ENCODE measurements around the gene TDRD3.
A peak's percentile ranks its signal among the peaks of the same experiment; 100 is the strongest.
"Not testable (repeated sequence)": the region's sequence is repeated elsewhere in the genome, so short reads cannot be mapped to it uniquely, and the experiment has no call there.

TDRD3 gene

DNA sequence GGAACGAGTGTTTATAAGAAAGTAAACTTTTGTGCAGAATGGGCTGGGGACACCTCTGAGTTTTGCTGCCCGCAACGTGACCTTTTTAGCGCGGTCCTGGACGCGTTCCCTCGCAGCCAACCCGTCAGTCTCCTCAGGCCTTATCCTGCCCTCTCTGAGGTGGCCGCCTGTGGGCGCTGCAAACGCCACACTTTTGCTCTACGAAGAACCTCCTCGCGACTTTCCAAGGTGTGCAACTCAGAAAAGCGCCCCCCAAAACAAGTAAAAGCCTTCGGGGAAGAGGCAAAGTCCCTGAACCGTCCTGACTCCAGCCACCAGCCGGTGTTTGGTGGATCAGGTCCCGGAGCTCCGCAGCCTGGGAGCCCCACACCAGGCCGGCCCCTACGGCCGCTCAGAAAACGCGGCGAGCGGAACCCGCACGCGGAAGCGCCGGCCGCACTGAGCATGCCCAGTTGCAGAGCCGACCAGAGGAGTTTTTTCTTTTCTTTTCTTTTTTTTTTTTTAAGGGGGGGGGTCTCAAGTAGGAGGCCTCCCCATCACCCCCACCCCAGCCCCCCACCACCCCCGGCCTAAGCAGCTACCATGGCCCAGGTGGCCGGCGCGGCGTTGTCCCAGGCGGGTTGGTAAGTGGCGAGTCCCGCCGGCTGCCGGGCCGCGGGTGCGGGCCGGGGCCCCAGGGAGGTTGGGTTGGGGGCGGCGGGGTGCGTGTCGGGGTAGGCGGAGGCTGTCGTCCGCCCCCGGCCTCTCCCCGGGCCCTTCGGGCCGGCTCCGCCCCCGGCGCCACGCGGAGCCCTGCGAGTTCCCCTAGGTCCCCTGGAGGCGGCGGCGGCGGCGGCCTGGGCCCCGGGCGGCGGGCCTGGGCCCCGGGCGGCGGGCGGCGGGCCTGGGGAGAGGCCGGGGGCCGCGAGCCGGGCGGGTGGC lies at the start of gene TDRD3:
Gene TDRD3, plus strand, starts transcription at position 438 of the 921 bp plus-strand sequence. Its CDS starts 145 bp downstream, at position 583.
- DNase-seq (ENCODE audit: low read depth): peak; percentile 77

DNA sequence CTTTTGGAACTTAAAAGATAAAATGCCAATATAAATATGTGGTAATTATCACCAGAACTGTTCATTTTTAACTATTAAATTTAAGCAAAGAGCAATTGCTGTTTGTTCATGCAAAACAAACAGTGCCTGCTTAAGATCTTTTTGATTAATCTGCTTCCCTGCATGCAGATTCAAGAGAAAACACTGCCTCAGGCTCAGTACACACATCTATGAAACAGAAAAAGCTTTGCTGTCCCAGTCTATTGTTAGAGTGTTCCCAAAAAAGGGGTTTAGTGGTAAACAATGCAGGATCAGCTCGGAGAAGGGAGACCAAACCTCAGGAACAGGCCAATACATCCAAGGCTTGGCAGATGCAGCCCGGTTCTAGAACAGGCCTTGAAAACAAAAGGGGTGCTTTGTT lies 49.3 kb upstream of the TDRD3 start:
- no peak for DNase-seq (ENCODE audit: low read depth)

- no peak for DNase-seq (ENCODE audit: low read depth)
Observed at GRCh38 chr13:60348097-60348496, 48.9 kb upstream of the TDRD3 start.

GRCh38 chr13:60351326-60351725 lies 45.7 kb upstream of the TDRD3 start:
- peak; percentile 25 for DNase-seq (ENCODE audit: low read depth)

DNA sequence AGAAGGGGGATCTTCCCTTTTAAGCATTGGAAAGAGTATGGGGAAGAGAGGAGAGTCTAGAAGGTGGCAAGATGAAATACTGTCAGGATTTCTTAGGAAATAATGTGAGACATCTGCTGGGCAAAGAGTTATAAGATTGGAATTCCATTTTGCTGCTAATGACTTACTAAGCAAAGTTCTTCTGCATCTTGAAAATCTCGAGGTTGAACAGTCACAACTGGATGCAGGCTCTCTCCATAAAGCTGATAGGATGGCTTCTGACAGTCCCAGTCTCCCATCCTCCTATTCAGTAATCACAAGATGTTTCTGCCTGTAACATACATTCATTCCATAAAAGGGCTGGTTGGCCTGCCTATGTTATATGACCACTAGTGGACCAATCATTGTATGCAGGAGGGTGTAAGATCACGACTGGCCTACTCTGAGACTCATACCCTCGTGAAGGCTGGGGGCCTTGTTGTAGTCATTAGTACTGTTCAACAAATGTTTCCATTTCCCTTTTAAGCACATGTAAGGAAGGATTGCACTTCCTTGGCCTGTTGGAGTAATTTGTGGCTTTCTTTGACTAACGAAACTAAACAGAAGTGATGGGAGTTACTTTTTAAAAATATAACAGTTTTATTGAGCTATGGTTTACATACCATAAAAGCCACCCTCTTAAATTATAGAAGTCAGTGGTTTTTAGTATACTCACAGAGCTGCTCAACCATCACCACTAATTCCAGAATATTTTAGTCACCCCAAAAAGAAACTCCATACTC lies 45.0 kb upstream of the TDRD3 start:
- DNase-seq (ENCODE audit: low read depth): no peak

- DNase-seq (ENCODE audit: low read depth): no peak
Observed at GRCh38 chr13:60352644-60353043, 44.4 kb upstream of the TDRD3 start.

- no peak for DNase-seq (ENCODE audit: low read depth)
Observed at GRCh38 chr13:60355056-60355455, 42.0 kb upstream of the TDRD3 start.

GRCh38 chr13:60356970-60357369 lies 40.0 kb upstream of the TDRD3 start:
- no peak for DNase-seq (ENCODE audit: low read depth)

DNA sequence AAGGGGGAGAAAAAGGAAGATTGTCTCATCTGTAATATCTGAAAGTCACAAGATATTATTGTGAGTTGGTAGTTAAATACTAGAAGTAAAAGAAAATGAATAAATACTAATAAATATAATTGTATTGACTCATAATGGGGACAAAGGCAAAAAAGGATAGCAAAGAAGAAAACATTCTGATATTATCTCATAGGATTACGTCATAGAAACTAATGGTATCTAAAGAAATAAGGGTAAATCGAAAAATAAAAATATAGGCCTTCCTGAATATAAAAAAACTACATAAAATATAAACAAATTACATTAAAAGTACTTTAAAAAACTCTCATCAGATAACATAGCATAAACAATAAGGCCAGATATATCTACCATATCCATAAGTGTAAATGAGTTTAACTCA lies 38.6 kb upstream of the TDRD3 start:
- no peak for DNase-seq (ENCODE audit: low read depth)

DNA sequence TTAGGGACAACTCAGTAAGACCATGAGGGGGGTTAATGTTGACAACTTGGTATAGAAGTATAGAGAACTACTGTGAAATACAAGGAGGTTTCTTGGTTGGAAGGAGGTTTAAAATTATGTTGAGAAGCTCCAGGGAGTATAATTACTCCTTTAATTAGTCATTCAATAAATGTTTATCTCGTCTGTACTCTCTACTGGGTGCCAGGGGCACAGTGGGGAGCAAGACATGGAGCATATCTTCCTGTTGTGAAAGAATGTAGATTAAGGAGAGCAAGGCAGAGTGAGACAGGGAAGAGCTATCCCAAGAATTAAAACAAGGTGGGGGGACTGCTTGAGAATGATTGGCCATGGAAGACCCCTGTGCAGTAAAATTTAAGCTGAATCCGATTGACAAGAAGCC lies 33.7 kb upstream of the TDRD3 start:
- DNase-seq (ENCODE audit: low read depth): no peak

- no peak for DNase-seq (ENCODE audit: low read depth)
Observed at GRCh38 chr13:60369242-60369641, 27.8 kb upstream of the TDRD3 start.

DNA sequence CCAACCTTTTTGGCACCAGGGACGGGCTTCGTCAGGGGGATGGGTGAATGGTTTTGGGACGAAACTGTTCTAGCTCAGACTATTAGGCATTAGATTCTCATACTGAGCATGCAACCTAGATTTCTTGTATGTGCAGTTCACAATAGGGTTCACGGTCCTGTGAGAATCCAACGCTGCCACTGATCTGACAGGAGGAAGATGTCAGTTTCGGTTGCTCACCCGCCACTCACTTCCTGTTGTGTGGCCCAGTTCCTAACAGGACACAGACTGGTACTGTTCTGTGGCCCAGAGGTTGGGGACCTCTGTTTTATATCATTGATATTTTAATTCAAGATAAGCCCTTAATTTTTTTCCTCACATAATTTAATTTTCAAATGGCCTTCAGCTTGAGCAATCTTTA lies 26.7 kb upstream of the TDRD3 start:
- no peak for DNase-seq (ENCODE audit: low read depth)

DNA sequence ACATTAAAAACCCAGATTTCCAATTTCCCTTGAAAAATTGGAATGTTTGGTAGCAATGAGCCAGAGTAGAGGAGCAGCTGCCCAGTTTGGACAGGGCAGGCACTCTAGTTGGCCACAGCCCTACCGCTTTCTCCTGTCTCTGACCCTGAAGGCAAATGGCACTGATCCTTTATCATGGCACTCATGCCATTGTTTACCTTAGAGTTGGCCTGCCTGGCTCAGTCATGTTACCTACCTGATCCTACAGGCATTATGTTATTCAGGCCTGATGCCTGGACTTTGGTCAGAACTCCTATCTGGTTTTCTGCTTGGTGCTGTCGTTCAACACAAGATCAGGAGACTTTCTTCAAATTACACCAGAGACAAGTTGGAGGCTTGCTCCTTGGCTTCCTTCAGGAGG lies 24.9 kb upstream of the TDRD3 start:
- no peak for DNase-seq (ENCODE audit: low read depth)

GRCh38 chr13:60379282-60379681 lies 17.7 kb upstream of the TDRD3 start:
- DNase-seq (ENCODE audit: low read depth): not testable (repeated sequence)

DNA sequence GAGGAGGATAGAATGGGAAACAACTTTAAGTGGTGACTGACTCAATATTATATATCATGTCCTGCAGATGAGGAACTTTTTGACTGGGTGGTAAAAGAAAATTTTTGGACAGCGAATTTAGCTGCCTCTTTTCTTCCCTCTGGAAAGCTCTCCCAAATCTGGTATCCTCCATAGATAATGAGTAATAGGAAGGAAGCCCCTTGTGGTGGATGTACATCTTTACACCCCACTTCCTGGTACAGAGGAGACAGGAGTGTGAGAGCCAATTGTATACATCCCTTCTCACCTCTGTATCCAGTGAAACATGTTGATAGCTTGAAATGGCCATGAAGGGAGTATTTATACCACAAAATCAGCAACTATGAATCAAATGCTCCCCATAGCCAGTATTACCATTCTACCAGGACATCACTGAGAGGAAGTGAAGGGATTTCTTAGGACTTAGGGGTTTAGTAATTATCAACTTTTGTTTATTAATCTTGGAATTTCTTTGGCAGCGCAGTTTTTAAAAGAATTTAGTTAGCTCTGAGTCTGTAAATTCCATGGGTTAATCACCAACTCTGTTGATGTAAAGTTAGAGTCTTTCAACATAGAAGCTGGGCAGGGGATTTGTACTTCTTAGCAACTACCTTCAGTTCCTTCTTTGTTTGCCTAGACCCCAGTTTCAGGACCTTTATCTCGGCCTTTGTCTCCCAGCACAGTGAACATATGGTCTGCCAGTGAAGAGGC lies 17.0 kb upstream of the TDRD3 start:
- no peak for DNase-seq (ENCODE audit: low read depth)

- no peak for DNase-seq (ENCODE audit: low read depth)
Observed at GRCh38 chr13:60384911-60385310, 12.1 kb upstream of the TDRD3 start.

DNA sequence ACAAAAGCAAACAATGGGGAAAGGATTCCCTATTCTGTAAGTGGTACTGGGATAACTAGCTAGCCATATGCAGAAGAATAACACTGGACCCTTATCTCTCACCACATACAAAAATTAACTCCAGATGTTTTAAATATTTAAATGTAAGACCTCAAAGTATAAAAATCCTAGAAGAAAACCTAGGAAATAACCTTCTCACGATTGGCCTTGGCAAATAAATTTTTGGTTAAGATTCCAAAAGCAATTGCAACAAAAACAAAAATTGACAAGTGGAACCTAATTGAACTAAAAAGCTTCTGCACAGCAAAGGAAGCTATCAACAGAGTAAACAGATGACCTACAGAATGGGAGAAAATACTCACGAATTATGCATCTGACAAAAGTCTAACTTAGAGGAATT lies 10.8 kb upstream of the TDRD3 start:
- DNase-seq (ENCODE audit: low read depth): no peak

GRCh38 chr13:60392131-60392530 lies 4.9 kb upstream of the TDRD3 start:
- no peak for DNase-seq (ENCODE audit: low read depth)

DNA sequence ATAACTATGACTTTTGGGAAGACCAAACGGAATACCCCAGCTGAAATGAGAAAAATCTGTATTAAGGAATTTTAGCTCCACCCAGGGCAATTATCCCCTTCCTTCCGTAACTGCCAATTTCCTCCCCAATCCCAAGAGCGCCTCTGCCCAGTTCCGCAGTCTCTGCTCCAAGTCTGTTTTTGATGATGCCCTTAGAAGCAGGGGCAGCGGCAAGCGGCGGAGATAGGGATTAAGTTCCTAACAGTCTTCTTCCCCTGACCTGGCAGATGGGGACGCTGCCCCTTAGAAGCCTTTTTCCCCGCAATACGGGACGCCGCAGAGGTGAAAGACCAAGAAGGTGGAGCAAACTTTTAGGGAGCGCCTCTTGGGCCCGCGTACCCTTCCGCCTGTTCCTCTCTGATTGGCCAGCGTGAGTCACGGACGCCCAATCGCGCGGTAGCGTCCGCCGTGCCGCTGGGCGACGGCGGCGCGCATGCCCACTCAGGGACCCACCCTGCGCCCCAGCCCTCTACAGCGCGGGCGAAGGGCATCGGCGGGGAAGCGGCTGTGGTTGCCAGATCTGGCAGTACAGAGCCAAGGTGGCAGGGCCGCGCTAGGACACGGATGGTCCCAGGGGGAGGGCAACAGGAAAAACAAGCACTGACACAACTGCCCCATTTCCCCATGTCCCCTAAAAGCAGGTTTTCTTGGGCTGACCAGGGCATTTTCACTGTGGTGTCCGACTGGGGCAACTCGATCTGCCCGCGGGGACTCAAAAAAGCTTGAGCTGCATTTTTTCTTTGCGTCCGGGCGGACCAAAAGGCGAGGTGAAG lies 843 bp upstream of the TDRD3 start:
- DNase-seq (ENCODE audit: low read depth): peak; percentile 85

GRCh38 chr13:60397704-60398378 lies 821 bp downstream of the TDRD3 start:
- peak; percentile 32 for DNase-seq (ENCODE audit: low read depth)

GRCh38 chr13:60398379-60398891 lies 1.4 kb downstream of the TDRD3 start:
- no peak for DNase-seq (ENCODE audit: low read depth)

Data from stromal cell of bone marrow (primary cell).